DOHH2 (cell line): Measurements from ENCODE around the gene ZNF578.

Experiments
- H3F3A ChIP-seq: fragments of 200-600 bp; sonication (generic), shearing (Covaris generic); 2 replicates; pipeline ENCODE4 v1.6.0; 2016; ENCODE audit warnings: antibody characterized with exemption, mild to moderate bottlenecking; ENCODE audit not compliant: control insufficient read depth, insufficient read depth
- H3K27ac ChIP-seq: fragments of 200-600 bp; sonication (generic); 2 replicates; pipeline ENCODE4 v1.5.1; 2014; ENCODE audit warnings: low read depth, mild to moderate bottlenecking, low read length, moderate library complexity
- H3K27me3 ChIP-seq: fragments of 200-600 bp; sonication (generic); 2 replicates; pipeline ENCODE4 v1.6.1; 2014; ENCODE audit warnings: mild to moderate bottlenecking, low read length, mixed read lengths; ENCODE audit not compliant: control insufficient read depth
- H3K36me3 ChIP-seq: fragments of 200-600 bp; sonication (generic); 2 replicates; pipeline ENCODE4 v1.6.1; 2014; ENCODE audit warnings: mild to moderate bottlenecking, low read length, moderate library complexity, mixed read lengths; ENCODE audit not compliant: control insufficient read depth
- H3K4me1 ChIP-seq: fragments of 200-600 bp; sonication (generic); 2 replicates; pipeline ENCODE4 v1.6.1; 2014; ENCODE audit warnings: mild to moderate bottlenecking, low read length, mixed read lengths; ENCODE audit not compliant: control insufficient read depth
- H3K4me2 ChIP-seq: fragments of 200-600 bp; sonication (generic); 2 replicates; pipeline ENCODE4 v1.6.0; 2014; ENCODE audit warnings: mild to moderate bottlenecking, low read length, moderate library complexity
- H3K4me3 ChIP-seq: fragments of 200-600 bp; sonication (generic); 2 replicates; pipeline ENCODE4 v1.5.1; 2014; ENCODE audit warnings: mild to moderate bottlenecking, low read length, mixed read lengths
- H3K79me2 ChIP-seq: fragments of 200-600 bp; sonication (generic); 2 replicates; pipeline ENCODE4 v1.6.1; 2014; ENCODE audit warnings: mild to moderate bottlenecking, low read length, mixed read lengths; ENCODE audit not compliant: control insufficient read depth
- H3K9me2 ChIP-seq: fragments of 200-600 bp; sonication (generic); replicated peaks from 2 replicates; pipeline ENCODE4 v1.6.1; 2014; ENCODE audit warnings: mild to moderate bottlenecking, low read length, mixed read lengths; ENCODE audit not compliant: control insufficient read depth
- H3K9me3 ChIP-seq: fragments of 200-600 bp; sonication (generic); 2 replicates; pipeline ENCODE4 v1.6.1; 2014; ENCODE audit warnings: antibody characterized with exemption, low read length, mixed read lengths; ENCODE audit not compliant: control insufficient read depth, insufficient read depth
- H4K20me1 ChIP-seq: fragments of 200-600 bp; sonication (generic); 2 replicates; pipeline ENCODE4 v1.6.0; 2014; ENCODE audit warnings: low read depth, mild to moderate bottlenecking, antibody characterized with exemption, low read length, moderate library complexity; ENCODE audit not compliant: control insufficient read depth, insufficient read depth
- EZH2phosphoT487 ChIP-seq: fragments of 200-600 bp; sonication (generic); IDR thresholded peaks from 2 replicates; pipeline ENCODE4 v1.6.1; 2017; ENCODE audit warnings: borderline replicate concordance, mild to moderate bottlenecking, antibody characterized with exemption, low read length, moderate library complexity, mixed read lengths
- TF ChIP-seq, protein P1 (sequence below): fragments of 200-600 bp; sonication (generic); IDR thresholded peaks from one replicate; pipeline ENCODE4 v1.5.1; 2014; ENCODE audit warnings: antibody characterized with exemption, mild to moderate bottlenecking, low read depth, low read length; ENCODE audit not compliant: poor library complexity, severe bottlenecking

Gene ZNF578

DNA sequence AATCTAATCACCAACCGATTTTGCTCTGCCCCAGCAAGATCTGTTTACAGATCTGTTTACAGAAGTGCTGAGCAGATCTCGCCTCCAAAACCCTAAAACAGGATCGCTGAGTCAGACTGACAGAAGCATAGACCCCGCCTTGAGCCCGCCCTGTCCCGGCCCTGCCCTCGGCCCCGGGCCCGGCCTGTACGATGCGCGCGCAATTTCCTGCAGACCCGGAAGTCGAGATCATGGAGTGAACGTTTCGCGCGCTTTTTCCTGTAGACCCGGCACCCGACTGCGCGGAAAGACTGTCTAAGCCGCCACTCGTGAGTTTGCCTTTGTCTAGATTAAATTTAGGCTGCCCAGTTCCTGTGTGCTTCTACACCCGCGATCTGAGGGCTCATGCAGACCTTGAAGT lies 24.4 kb upstream of the ZNF578 start, which contains the start of gene ZNF534:
ZNF534 (plus strand) TSS at position 212 of the 400 bp plus-strand sequence. CDS start 2,327 bp downstream, outside the sequence.
- Histone ChIP-seq H4K20me1 (no peaks in the 10 kb centered on the region), H3F3A (no peaks in the 10 kb centered on the region), H3K27me3 (no peaks in the 10 kb centered on the region), H3K36me3 (no peaks in the 10 kb centered on the region), H3K9me3 (peaks cover 4% of the 10 kb centered on the region; the same call in 1 of the 2 replicates), H3K4me1 (no peaks in the 10 kb centered on the region), H3K9me2 (no peaks in the 10 kb centered on the region), H3K27ac (no peak within 1 kb of the TSS), H3K79me2 (no peaks in the 10 kb centered on the region), H3K4me2 (no peak within 1 kb of the TSS), H3K4me3 (no peak within 1 kb of the TSS)
- TF ChIP-seq, protein P1, sequence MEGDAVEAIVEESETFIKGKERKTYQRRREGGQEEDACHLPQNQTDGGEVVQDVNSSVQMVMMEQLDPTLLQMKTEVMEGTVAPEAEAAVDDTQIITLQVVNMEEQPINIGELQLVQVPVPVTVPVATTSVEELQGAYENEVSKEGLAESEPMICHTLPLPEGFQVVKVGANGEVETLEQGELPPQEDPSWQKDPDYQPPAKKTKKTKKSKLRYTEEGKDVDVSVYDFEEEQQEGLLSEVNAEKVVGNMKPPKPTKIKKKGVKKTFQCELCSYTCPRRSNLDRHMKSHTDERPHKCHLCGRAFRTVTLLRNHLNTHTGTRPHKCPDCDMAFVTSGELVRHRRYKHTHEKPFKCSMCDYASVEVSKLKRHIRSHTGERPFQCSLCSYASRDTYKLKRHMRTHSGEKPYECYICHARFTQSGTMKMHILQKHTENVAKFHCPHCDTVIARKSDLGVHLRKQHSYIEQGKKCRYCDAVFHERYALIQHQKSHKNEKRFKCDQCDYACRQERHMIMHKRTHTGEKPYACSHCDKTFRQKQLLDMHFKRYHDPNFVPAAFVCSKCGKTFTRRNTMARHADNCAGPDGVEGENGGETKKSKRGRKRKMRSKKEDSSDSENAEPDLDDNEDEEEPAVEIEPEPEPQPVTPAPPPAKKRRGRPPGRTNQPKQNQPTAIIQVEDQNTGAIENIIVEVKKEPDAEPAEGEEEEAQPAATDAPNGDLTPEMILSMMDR = no peak
- TF ChIP-seq EZH2phosphoT487 = no peak

DNA sequence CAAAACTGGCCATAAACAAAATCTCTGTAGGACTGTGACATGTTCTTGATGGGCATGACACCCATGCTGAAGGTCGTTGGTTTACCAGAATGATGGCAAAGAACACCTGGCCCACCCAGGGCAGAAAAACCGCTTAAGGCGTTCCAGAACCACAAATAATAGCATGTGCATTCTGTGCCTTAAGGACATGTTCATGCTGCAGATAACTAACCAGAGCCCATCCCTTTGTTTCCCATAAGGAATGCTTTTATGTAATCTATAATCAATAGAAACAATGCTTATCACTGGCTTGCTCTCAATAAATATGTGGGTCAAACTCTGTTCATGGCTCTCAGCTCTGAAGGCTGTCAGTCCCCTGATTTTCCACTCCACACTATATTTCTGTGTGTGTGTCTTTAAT lies 11.2 kb upstream of the ZNF578 start:
- Histone ChIP-seq H3K4me3 (no peak overlapping the region), H4K20me1 (no peaks in the 10 kb centered on the region), H3K9me2 (no peaks in the 10 kb centered on the region), H3K4me1 (no peaks in the 10 kb centered on the region), H3K36me3 (no peaks in the 10 kb centered on the region), H3K27ac (no peak overlapping the region), H3F3A (no peaks in the 10 kb centered on the region), H3K9me3 (peaks cover 5% of the 10 kb centered on the region; the same call in 1 of the 2 replicates), H3K4me2 (no peak overlapping the region), H3K27me3 (no peaks in the 10 kb centered on the region), H3K79me2 (no peaks in the 10 kb centered on the region)
- TF ChIP-seq EZH2phosphoT487 = no peak
- TF ChIP-seq, protein P1 = no peak

DNA sequence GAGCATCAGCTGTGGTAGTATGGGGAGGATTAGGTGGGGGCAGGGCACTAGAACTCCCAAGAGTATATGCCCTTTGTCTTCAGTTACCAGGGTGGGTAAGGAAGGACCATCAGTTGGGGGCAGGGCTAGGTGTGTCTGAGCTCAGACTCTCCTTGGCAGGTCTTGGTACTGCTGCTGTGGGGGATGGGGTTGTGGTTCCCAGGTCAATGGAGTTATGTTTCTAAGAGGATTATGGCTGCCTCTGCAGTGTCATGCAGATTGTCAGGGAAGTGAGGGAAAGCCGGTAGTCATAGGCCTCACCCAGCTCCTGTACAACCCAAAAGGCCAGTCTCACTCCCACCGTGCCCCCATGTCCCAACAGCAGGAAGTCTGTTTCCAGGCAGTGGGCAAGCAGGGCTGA lies 8.8 kb upstream of the ZNF578 start:
- no peaks in the 10 kb centered on the region for H3F3A ChIP-seq
- H3K36me3 ChIP-seq = no peaks in the 10 kb centered on the region
- no peak overlapping the region for H3K4me2 ChIP-seq
- H3K4me3 ChIP-seq = no peak overlapping the region
- H4K20me1 ChIP-seq = no peaks in the 10 kb centered on the region
- H3K9me2 ChIP-seq = no peaks in the 10 kb centered on the region
- no peaks in the 10 kb centered on the region for H3K4me1 ChIP-seq
- H3K79me2 ChIP-seq = no peaks in the 10 kb centered on the region
- H3K27ac ChIP-seq = no peak overlapping the region
- TF ChIP-seq, protein P1 = no peak
- no peak for TF ChIP-seq EZH2phosphoT487
- H3K27me3 ChIP-seq = no peaks in the 10 kb centered on the region
- H3K9me3 ChIP-seq = no peaks in the 10 kb centered on the region
